Epithelial cell of proximal tubule (primary cell): ENCODE data around the gene DLX3. TPM values are rescaled to one million over a fixed set of nuclear protein-coding genes. Genes with fewer than 3 reads are reported as not detected.

Experiments
- DNase-seq: peaks from one replicate; pipeline ENCODE4 v3.0.0-alpha.2; 2011; ENCODE audit warnings: low read depth
- H3K4me3 ChIP-seq: 2 replicates; pipeline ENCODE4 v1.5.1; 2011; ENCODE audit warnings: low read depth, mild to moderate bottlenecking, low read length
- CTCF ChIP-seq: conservative IDR thresholded peaks from 2 replicates; pipeline ENCODE4 v1.5.1; 2012; ENCODE audit warnings: low read depth, mild to moderate bottlenecking, low read length
- total RNA-seq: library from RNA; depleted of rRNA; stranded (reverse); fragments of >200 nt; gene quantifications from 2 replicates; pipeline ENCODE4 v1.2.3, GENCODE V29; 2015

DLX3 gene
- total RNA-seq, 1 donor from 2014 or later = not detected

DNA sequence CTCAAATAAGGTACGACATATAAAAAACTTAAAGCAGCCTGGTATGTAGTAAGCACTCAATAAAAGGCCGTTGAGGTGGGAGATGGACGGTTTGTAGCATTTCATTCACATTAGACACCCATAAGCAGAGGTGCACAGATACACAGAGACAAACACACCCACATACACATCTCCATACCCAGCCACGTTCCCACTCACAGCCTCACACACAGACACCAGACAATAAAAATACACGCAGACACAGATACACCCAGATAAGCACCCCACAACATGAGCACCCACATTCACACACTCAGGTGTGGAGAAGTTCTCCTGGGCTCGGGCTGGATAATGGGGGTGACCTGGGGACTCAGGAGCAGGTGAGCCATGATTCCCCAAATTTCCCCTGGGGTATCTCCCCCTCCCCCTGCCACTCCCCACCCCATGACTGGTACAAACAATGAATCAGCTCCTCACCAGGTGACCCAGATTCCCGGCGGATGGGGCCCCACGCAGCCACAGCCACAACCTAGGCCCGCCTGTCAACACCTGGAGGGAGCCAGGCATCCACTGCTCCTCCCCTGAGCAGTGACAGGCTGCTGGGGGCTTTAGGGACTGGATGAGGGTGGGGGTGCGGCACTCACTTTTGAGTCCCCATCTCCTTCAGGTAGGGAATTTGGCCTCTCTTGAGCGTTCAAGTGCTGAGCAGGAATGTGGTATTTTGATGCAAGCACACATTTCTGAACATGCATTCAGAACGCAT is 2.7 kb downstream of the DLX3 start:
- no peak overlapping the region for H3K4me3 ChIP-seq
- no peak for DNase-seq
- TF ChIP-seq CTCF = no peak

DNA sequence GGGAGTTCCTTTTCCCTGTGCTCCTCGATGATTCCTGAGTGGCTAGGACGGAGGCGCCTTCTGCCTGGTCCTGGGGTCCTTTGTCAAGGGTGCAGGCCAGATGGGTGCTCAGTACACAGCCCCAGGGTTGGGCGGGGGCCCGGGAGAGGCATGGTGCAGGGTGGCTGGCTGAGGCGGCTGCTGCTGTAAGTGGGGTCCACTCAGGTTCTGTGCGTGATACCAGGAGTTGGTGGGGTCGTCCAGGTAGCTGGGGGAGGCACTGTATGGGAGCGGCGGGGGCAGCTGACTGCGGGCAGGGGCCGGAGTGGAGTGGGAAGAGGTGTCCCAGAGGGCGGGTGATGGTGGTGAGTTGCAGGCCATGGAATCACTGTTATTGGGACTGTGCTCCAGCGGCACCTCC is 3.6 kb downstream of the DLX3 start:
- TF ChIP-seq CTCF = no peak

DNA sequence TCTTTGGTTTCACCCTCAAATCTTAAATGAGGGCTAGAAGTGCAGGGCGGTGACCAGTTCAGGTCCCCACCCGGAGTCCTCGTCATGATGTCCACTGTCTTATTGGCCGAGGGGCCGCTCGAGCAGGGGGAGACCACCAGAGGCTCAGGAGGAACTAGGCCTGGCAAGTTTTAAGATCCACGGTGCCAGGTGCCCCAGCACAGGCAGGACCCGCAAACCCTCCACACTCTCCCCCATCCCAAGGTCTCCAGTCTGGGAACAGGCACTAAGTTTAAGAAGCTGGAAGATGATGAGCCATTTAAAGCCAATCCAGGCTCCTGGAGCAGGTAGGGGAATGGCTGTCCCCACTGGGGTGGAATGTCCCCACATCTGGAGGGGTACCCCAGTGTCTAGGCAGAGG is 4.1 kb downstream of the DLX3 start:
- DNase-seq = no peak
- H3K4me3 ChIP-seq = no peak overlapping the region
- TF ChIP-seq CTCF = no peak

More for the DNA sequence above, 3.6 kb downstream of the DLX3 start:
- DNase-seq = no peak
- H3K4me3 ChIP-seq = no peak overlapping the region

DNA sequence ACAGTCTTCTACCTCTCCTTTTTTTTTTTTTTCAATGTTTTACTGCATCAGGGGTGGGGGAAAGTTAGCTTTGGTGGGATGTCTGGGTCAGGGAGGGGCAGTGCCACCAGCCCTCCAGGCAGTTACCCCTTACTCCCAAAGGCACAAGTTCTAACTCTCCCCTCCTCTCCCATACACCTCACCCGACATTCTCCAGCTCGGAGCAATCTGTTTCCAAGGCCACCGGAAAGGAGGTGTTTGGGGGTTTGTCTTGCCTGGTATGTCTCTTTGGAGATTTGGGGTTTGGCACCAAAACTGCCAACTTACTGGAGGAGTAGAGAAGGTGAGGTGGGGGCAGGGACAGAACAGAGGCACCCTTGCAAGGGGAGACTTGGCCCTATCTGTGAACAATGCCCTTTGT is 4.7 kb downstream of the DLX3 start:
- no peak overlapping the region for H3K4me3 ChIP-seq
- TF ChIP-seq CTCF = no peak
- no peak for DNase-seq

GRCh38 chr17:49989518-49989880 is 5.5 kb downstream of the DLX3 start:
- H3K4me3 ChIP-seq = no peak overlapping the region
- no peak for DNase-seq
- TF ChIP-seq CTCF = no peak

- no peak for DNase-seq
- H3K4me3 ChIP-seq = no peak overlapping the region
- TF ChIP-seq CTCF = no peak
Measured at GRCh38 chr17:49987681-49988441, 7.2 kb downstream of the DLX3 start.

- no peak overlapping the region for H3K4me3 ChIP-seq
- no peak for TF ChIP-seq CTCF
- no peak for DNase-seq
Measured at GRCh38 chr17:49987290-49987585, 7.8 kb downstream of the DLX3 start.
